PC-9 (cell line): ENCODE results near the gene SORCS2.

Experiments
- CTCF ChIP-seq: fragments of 200-600 bp; sonication (generic); conservative IDR thresholded peaks from 2 replicates; pipeline ENCODE4 v1.6.1; 2017; ENCODE audit warnings: mixed run types, antibody characterized with exemption, mild to moderate bottlenecking, moderate library complexity
- EZH2 ChIP-seq: fragments of 200-600 bp; sonication (generic); IDR thresholded peaks from 2 replicates; pipeline ENCODE4 v1.8.0; 2017; ENCODE audit warnings: antibody characterized with exemption, low read depth

DNA sequence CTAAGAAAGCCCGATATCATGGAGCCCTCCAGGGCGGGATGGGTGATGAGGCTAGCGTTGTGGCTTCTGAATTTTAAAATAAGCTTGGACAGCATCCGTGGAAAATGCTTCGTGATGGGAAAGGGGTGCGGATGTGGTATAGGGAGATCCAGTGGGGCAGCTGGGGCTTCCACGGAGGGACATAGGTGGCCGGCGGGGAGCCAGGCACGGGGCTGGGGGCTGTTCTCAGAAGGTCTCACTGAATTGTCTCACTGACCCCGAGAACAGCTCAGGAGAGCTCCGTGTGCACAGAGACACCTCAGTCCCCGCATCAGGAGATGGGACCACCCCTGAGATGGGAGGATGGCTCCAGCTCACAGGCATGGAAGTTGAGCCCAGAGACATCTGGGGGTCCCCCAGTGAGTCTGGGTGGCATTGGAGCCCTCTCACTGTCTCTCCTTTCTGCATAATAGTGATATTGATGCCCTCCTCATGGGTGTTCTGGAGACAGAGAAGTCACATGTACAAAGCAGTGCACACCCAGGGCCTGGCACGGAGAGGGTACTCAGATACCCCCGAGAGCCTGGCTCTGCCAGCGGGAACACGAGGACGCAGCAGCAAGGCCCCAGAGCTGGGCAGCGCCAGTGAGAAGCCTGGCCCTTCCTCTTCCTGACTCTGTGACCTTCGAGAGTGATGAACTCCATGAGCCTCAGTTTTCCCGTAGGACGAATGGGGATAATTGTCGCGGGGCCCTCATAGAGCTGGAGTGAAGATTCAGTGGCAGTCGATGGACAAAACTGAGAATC, 313.0 kb downstream of the SORCS2 start:
- no peak for TF ChIP-seq CTCF
- TF ChIP-seq EZH2, result no peak
